IMR-90 (cell line): Measurements from ENCODE around the gene CDH22. TPM values are rescaled to one million over a fixed set of nuclear protein-coding genes. Genes with fewer than 3 reads are reported as not detected.

ENCODE experiments used
- ATAC-seq: fragments of 200-7000 bp; cut with Tn5 transposase; 2 replicates; pipeline ENCODE4 v1.9.1; 2020; ENCODE audit warnings: low read depth, mild to moderate bottlenecking, moderate library complexity
- BruUV-seq: library from RNA; stranded (reverse); fragments of 400-500 nt; replicated peaks from 2 replicates; lab custom pipeline; 2021; lab: Mats Ljungman, UMichigan
- CTCF ChIA-PET: fragments of 300-600 bp; formaldehyde crosslinking; extraction: SDS; loops from one replicate; lab custom pipeline; 2021; ENCODE audit warnings: antibody characterized with exemption; lab: Yijun Ruan, JAX
- POLR2A ChIA-PET: fragments of 300-600 bp; sonication (Branson Sonifier 250); formaldehyde crosslinking; loops from one replicate; lab custom pipeline; 2022; ENCODE audit warnings: antibody characterized with exemption; ENCODE audit not compliant: unreplicated experiment; lab: Charles Lee
- DNase-seq: peaks from one replicate; pipeline ENCODE4 v3.0.0; 2013
- H2AFZ ChIP-seq: replicated peaks from 2 replicates; pipeline ENCODE3; 2013; ENCODE audit warnings: low read length, mild to moderate bottlenecking; ENCODE audit not compliant: poor library complexity
- H2AK5ac ChIP-seq: 2 replicates; pipeline ENCODE4 v1.6.1; 2013; ENCODE audit warnings: low read depth, low read length, inconsistent platforms
- H2AK9ac ChIP-seq: replicated peaks from 2 replicates; pipeline ENCODE3; 2013; ENCODE audit warnings: mild to moderate bottlenecking, low read depth, low read length, moderate library complexity; ENCODE audit not compliant: poor library complexity
- H2BK120ac ChIP-seq: 2 replicates; pipeline ENCODE4 v1.6.1; 2013; ENCODE audit warnings: low read depth, low read length, inconsistent platforms
- H2BK15ac ChIP-seq: 3 replicates; pipeline ENCODE4 v1.6.1; 2013; ENCODE audit warnings: low read depth, low read length, inconsistent platforms
- H2BK20ac ChIP-seq: 2 replicates; pipeline ENCODE4 v1.6.1; 2013; ENCODE audit warnings: low read depth, mild to moderate bottlenecking, inconsistent platforms, low read length, moderate library complexity
- H2BK5ac ChIP-seq: 2 replicates; pipeline ENCODE4 v1.6.1; 2013; ENCODE audit warnings: mild to moderate bottlenecking, low read depth, low read length, inconsistent platforms; ENCODE audit not compliant: poor library complexity, severe bottlenecking
- H3K14ac ChIP-seq: replicated peaks from 2 replicates; pipeline ENCODE4 v1.6.1; 2013; ENCODE audit warnings: low read depth, low read length, inconsistent platforms
- H3K18ac ChIP-seq: 2 replicates; pipeline ENCODE4 v1.6.1; 2013; ENCODE audit warnings: low read depth, low read length, control low read depth
- H3K23ac ChIP-seq: 2 replicates; pipeline ENCODE4 v1.6.1; 2013; ENCODE audit warnings: low read depth, low read length, inconsistent platforms
- H3K27ac ChIP-seq: 2 replicates; pipeline ENCODE4 v1.5.1; 2013; ENCODE audit warnings: mild to moderate bottlenecking, control low read depth, low read length; ENCODE audit not compliant: insufficient read depth
- H3K27me3 ChIP-seq: 2 replicates; pipeline ENCODE4 v1.6.1; 2013; ENCODE audit warnings: low read length; ENCODE audit not compliant: control insufficient read depth, insufficient read depth
- H3K36me3 ChIP-seq: 2 replicates; pipeline ENCODE4 v1.6.1; 2013; ENCODE audit warnings: low read length, mixed read lengths; ENCODE audit not compliant: control insufficient read depth, insufficient read depth
- H3K4ac ChIP-seq: 2 replicates; pipeline ENCODE4 v1.6.1; 2013; ENCODE audit warnings: low read depth, low read length, inconsistent platforms
- H3K4me1 ChIP-seq: 2 replicates; pipeline ENCODE4 v1.6.1; 2013; ENCODE audit warnings: low read length, mixed read lengths; ENCODE audit not compliant: control insufficient read depth, insufficient read depth
- H3K4me2 ChIP-seq: 2 replicates; pipeline ENCODE4 v1.6.1; 2013; ENCODE audit warnings: low read depth, mild to moderate bottlenecking, control low read depth, low read length, moderate library complexity
- H3K4me3 ChIP-seq: 2 replicates; pipeline ENCODE4 v1.5.1; 2013; ENCODE audit warnings: low read depth, mild to moderate bottlenecking, control low read depth, low read length, moderate library complexity; ENCODE audit not compliant: insufficient read depth
- H3K56ac ChIP-seq: 2 replicates; pipeline ENCODE4 v1.6.1; 2013; ENCODE audit warnings: low read length, inconsistent platforms; ENCODE audit not compliant: insufficient read depth; ENCODE audit errors: extremely low read depth
- H3K79me1 ChIP-seq, 2 experiments: 2 replicates each; pipeline ENCODE4 v1.6.1; 2013; ENCODE audit warnings: low read length in 2 of 2, inconsistent platforms in 1 of 2, low read depth in 1 of 2
- H3K9ac ChIP-seq: 2 replicates; pipeline ENCODE4 v1.6.1; 2013; ENCODE audit warnings: low read depth, low read length, control low read depth
- H3K9me1 ChIP-seq: 2 replicates; pipeline ENCODE4 v1.6.1; 2013; ENCODE audit warnings: low read length, inconsistent platforms; ENCODE audit not compliant: insufficient read depth
- H3K9me3 ChIP-seq: 2 replicates; pipeline ENCODE4 v1.6.1; 2013; ENCODE audit warnings: low read length; ENCODE audit not compliant: control insufficient read depth, insufficient read depth
- H4K20me1 ChIP-seq: 2 replicates; pipeline ENCODE4 v1.6.1; 2013; ENCODE audit warnings: low read length, inconsistent platforms; ENCODE audit not compliant: insufficient read depth
- H4K5ac ChIP-seq: 2 replicates; pipeline ENCODE4 v1.6.1; 2013; ENCODE audit warnings: mild to moderate bottlenecking, low read depth, low read length, control low read depth
- H4K8ac ChIP-seq, 2 experiments: 2 replicates each; pipeline ENCODE4 v1.6.1; 2013; ENCODE audit warnings: low read depth in 2 of 2, low read length in 2 of 2, control low read depth in 1 of 2, inconsistent platforms in 1 of 2
- H4K91ac ChIP-seq: 2 replicates; pipeline ENCODE4 v1.6.1; 2013; ENCODE audit warnings: low read depth, low read length, inconsistent platforms; ENCODE audit not compliant: insufficient read depth
- CEBPB ChIP-seq: IDR thresholded peaks from 2 replicates; pipeline ENCODE4 v1.6.1; 2012; ENCODE audit warnings: low read depth, low read length, improper control_type of control experiment
- ELK1 ChIP-seq: fragments of 150-350 bp; IDR thresholded peaks from 2 replicates; pipeline ENCODE4 v1.6.1; 2016; ENCODE audit warnings: low read depth, mild to moderate bottlenecking, low read length, moderate library complexity, borderline replicate concordance
- FOS ChIP-seq: fragments of 150-350 bp; IDR thresholded peaks from 2 replicates; pipeline ENCODE4 v1.6.1; 2016; ENCODE audit warnings: low read depth, low read length
- MAZ ChIP-seq: IDR thresholded peaks from 2 replicates; pipeline ENCODE4 v1.6.1; 2012; ENCODE audit warnings: low read depth, mild to moderate bottlenecking, low read length, improper control_type of control experiment, moderate library complexity, borderline replicate concordance
- RCOR1 ChIP-seq: IDR thresholded peaks from 2 replicates; pipeline ENCODE4 v1.6.1; 2012; ENCODE audit warnings: mild to moderate bottlenecking, low read length, improper control_type of control experiment; ENCODE audit not compliant: insufficient replicate concordance
- SMC3 ChIP-seq: fragments of 150-350 bp; IDR thresholded peaks from 2 replicates; pipeline ENCODE4 v1.6.1; 2016; ENCODE audit warnings: low read depth, mild to moderate bottlenecking, antibody characterized with exemption, low read length, moderate library complexity
- WGBS, 2 experiments: methylation state at CpG; one replicate each; pipeline versions ENCODE4 v1.1.5 to v1.1.7; 2013; ENCODE audit warnings: missing lambda C conversion rate in 2 of 2; ENCODE audit not compliant: insufficient read length in 1 of 2; ENCODE audit errors: extremely low coverage in 2 of 2; 5-methylcytosine and 5-hydroxymethylcytosine counted together
- dilution Hi-C: fragments of 300-500 bp; cut with HindIII; formaldehyde crosslinking; loops from one replicate; pipeline ENCODE4 v1.14.3; 2018; ENCODE audit warnings: low sequenced_read_pairs; ENCODE audit not compliant: unreplicated experiment
- in situ Hi-C: fragments of 300-500 bp; cut with MboI; formaldehyde crosslinking; loops from 3 replicates; pipeline ENCODE4 v1.14.3; 2019; ENCODE audit warnings: low sequenced_read_pairs, inconsistent platforms, mixed read lengths
- intact Hi-C: fragments of 100-400 bp; cut with micrococcal nuclease; formaldehyde crosslinking; loops from 2 replicates; pipeline ENCODE4 v1.10.0; 2022
- polyA plus RNA-seq, 3 experiments: library from polyadenylated mRNA; depleted of rRNA; stranded (reverse); fragments of >200 nt; gene quantifications; 2 replicates each; pipeline ENCODE4 v1.2.3, GENCODE V29; 2012; ENCODE audit warnings: low replicate concordance in 1 of 3
- total RNA-seq: library from RNA; depleted of rRNA; stranded (reverse); fragments of >200 nt; gene quantifications from 2 replicates; pipeline ENCODE4 v1.2.3, GENCODE V29; 2012

The CDH22 gene
- total and polyA plus RNA-seq, 2 of the 4 experiments (the other 2 are of a cell fraction), result not detected

- TF ChIP-seq RCOR1, result no peak
Measured at GRCh38 chr20:46173652-46174468, 134.4 kb downstream of the CDH22 start (continued).

GRCh38 chr20:46172961-46173536, 135.2 kb downstream of the CDH22 start:
- no peak overlapping the region for H2BK120ac ChIP-seq
- POLR2A ChIA-PET, result no interaction called here
- no CpG with 5 or more reads among the region's 3 CpGs for WGBS, 2 experiments
- H3K9me3 ChIP-seq, result no peaks in the 10 kb centered on the region
- H4K8ac ChIP-seq, result no peak overlapping the region
- in situ Hi-C loops, result no loop called here
- no peak overlapping the region for H3K4me2 ChIP-seq
- H3K27me3 ChIP-seq, result peaks cover 40% of the 10 kb centered on the region
- H3K14ac ChIP-seq, result no peak overlapping the region
- no peaks in the 10 kb centered on the region for H3K4me1 ChIP-seq
- no peak overlapping the region for H3K56ac ChIP-seq
- no peak overlapping the region for H3K4me3 ChIP-seq
- no peak overlapping the region for H2AK5ac ChIP-seq
- H3K36me3 ChIP-seq, result no peaks in the 10 kb centered on the region
- H3K18ac ChIP-seq, result no peak overlapping the region
- no peaks in the 10 kb centered on the region for H3K79me1 ChIP-seq
- no peak overlapping the region for H2AFZ ChIP-seq
- 0 out of 2 replicates have a peak, but pooled peaks cover 2% of the 10 kb centered on the region for H3K9me1 ChIP-seq
- no peak overlapping the region for H3K9ac ChIP-seq
- H2BK15ac ChIP-seq, result no peak overlapping the region
- no peak overlapping the region for H4K5ac ChIP-seq
- dilution Hi-C loops, result no loop called here
- TF ChIP-seq FOS (no peak), SMC3 (no peak), CEBPB (no peak), ELK1 (no peak), MAZ (no peak)
- no peak overlapping the region for H2AK9ac ChIP-seq
- H3K27ac ChIP-seq, result no peak overlapping the region
- intact Hi-C loops, result no loop called here
- CTCF ChIA-PET, result no interaction called here
- no TSS peak for BruUV-seq
- H2BK20ac ChIP-seq, result no peak overlapping the region
- H2BK5ac ChIP-seq, result no peak overlapping the region
- H4K91ac ChIP-seq, result no peak overlapping the region
- no peaks in the 10 kb centered on the region for H4K20me1 ChIP-seq
- H3K4ac ChIP-seq, result no peak overlapping the region
- no peak for DNase-seq
- H3K23ac ChIP-seq, result no peak overlapping the region
- ATAC-seq, result no peak
